GM19238 (cell line): Measurements from ENCODE around the gene CHP2.
"Not testable (repeated sequence)": the region's sequence is repeated elsewhere in the genome, so short reads cannot be mapped to it uniquely, and the experiment has no call there.

Experiments
- DNase-seq: peaks from one replicate; pipeline ENCODE4 v3.0.0; 2011; ENCODE audit warnings: low spot score; ENCODE audit not compliant: insufficient read length

The CHP2 gene

GRCh38 chr16:23754594-23755483 lies at the start of gene CHP2:
Gene CHP2, plus strand, starts transcription at chr16:23755026. Its CDS starts 24 bp downstream, at chr16:23755050.
- no peak for DNase-seq

- DNase-seq: no peak
Measured at GRCh38 chr16:23705517-23705902, 49.3 kb upstream of the CHP2 start.

GRCh38 chr16:23706439-23706838 lies 48.4 kb upstream of the CHP2 start:
- no peak for DNase-seq

- no peak for DNase-seq
Measured at GRCh38 chr16:23709536-23709935, 45.3 kb upstream of the CHP2 start.

GRCh38 chr16:23710008-23710407 lies 44.8 kb upstream of the CHP2 start:
- no peak for DNase-seq

- no peak for DNase-seq
Measured at GRCh38 chr16:23710504-23710903, 44.3 kb upstream of the CHP2 start.

- no peak for DNase-seq
Measured at GRCh38 chr16:23711785-23712184, 43.0 kb upstream of the CHP2 start.

- no peak for DNase-seq
Measured at GRCh38 chr16:23712976-23713375, 41.9 kb upstream of the CHP2 start, which contains the start of gene ERN2. Gene ERN2, minus strand, starts transcription at chr16:23713222. Its CDS starts 35 bp downstream, at chr16:23713187.

GRCh38 chr16:23716484-23716883 lies 38.3 kb upstream of the CHP2 start:
- DNase-seq: no peak

- DNase-seq: not testable (repeated sequence)
Measured at GRCh38 chr16:23722613-23723240, 32.1 kb upstream of the CHP2 start.

GRCh38 chr16:23724096-23724784 lies 30.6 kb upstream of the CHP2 start:
- DNase-seq: no peak

- DNase-seq: no peak
Measured at GRCh38 chr16:23724785-23725131, 30.1 kb upstream of the CHP2 start.

GRCh38 chr16:23726710-23727109 lies 28.1 kb upstream of the CHP2 start:
- no peak for DNase-seq

GRCh38 chr16:23728112-23728477 lies 26.7 kb upstream of the CHP2 start:
- DNase-seq: no peak

- no peak for DNase-seq
Measured at GRCh38 chr16:23729503-23730424, 25.1 kb upstream of the CHP2 start.

GRCh38 chr16:23734176-23734893 lies 20.5 kb upstream of the CHP2 start:
- DNase-seq: no peak

- not testable (repeated sequence) for DNase-seq
Measured at GRCh38 chr16:23737423-23738028, 17.3 kb upstream of the CHP2 start.

- DNase-seq: no peak
Measured at GRCh38 chr16:23739516-23739915, 15.3 kb upstream of the CHP2 start.

- DNase-seq: no peak
Measured at GRCh38 chr16:23741675-23742303, 13.0 kb upstream of the CHP2 start.

- DNase-seq: no peak
Measured at GRCh38 chr16:23742766-23743165, 12.1 kb upstream of the CHP2 start.
